Measurements from ENCODE around the gene TMEM119.

GRCh38 chr12:108578264-108578663 lies 19.6 kb downstream of the TMEM119 start:
- TF ChIP-seq, protein P1, sequence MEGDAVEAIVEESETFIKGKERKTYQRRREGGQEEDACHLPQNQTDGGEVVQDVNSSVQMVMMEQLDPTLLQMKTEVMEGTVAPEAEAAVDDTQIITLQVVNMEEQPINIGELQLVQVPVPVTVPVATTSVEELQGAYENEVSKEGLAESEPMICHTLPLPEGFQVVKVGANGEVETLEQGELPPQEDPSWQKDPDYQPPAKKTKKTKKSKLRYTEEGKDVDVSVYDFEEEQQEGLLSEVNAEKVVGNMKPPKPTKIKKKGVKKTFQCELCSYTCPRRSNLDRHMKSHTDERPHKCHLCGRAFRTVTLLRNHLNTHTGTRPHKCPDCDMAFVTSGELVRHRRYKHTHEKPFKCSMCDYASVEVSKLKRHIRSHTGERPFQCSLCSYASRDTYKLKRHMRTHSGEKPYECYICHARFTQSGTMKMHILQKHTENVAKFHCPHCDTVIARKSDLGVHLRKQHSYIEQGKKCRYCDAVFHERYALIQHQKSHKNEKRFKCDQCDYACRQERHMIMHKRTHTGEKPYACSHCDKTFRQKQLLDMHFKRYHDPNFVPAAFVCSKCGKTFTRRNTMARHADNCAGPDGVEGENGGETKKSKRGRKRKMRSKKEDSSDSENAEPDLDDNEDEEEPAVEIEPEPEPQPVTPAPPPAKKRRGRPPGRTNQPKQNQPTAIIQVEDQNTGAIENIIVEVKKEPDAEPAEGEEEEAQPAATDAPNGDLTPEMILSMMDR (IDR thresholded peaks at IDR 0.05) = no peak
- TF ChIP-seq POLR2A (IDR thresholded peaks at IDR 0.05) = no peak

Data from tibial nerve (tissue), 3 donors.